ENCODE data around the gene SDC4.
"Not testable (repeated sequence)": the region's sequence is repeated elsewhere in the genome, so short reads cannot be mapped to it uniquely, and the experiment has no call there.

Gene SDC4

DNA sequence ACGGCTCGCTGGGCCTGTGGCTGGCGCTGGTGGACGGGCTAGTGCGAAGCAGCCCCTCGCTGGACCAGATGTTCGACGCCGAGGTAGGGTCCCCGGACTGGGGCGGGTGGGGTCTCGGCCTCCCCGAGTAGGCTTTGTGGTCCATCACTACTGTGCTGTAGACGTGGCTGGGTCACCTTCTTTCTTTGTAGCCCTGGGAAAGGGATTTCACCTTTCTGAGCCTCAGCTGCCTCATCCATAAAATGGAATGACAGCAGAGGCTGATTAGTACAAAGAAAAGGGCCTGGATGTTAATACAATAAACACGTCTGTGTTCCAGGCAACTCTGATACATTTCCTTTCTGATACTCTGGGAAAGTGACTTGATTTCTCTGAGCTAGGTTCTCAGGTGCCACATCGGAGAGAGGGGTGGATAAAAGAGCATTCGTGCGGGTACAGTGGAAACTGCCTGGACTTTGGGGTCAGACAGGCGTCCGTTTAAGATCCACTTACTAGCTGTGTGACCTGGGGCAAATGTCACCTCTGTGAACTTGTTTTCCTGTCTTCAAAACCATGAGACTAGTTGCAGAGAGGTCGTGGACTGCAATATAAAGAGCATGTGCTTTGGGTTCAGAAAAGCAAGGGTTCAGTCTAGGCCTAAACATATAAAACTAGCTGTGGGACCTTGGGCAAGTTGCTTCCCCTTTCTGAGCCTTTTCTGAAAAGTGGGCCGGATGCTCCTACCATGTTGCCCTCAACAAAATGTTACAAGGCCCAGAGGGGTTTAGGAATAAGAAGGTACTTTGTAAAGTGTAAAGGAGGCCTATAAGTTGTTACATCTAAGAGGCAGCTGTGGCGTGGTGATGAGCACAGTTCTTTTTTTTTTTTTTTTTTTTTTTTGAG lies 15.6 kb upstream of the SDC4 start:
- no peak for DNase-seq

DNA sequence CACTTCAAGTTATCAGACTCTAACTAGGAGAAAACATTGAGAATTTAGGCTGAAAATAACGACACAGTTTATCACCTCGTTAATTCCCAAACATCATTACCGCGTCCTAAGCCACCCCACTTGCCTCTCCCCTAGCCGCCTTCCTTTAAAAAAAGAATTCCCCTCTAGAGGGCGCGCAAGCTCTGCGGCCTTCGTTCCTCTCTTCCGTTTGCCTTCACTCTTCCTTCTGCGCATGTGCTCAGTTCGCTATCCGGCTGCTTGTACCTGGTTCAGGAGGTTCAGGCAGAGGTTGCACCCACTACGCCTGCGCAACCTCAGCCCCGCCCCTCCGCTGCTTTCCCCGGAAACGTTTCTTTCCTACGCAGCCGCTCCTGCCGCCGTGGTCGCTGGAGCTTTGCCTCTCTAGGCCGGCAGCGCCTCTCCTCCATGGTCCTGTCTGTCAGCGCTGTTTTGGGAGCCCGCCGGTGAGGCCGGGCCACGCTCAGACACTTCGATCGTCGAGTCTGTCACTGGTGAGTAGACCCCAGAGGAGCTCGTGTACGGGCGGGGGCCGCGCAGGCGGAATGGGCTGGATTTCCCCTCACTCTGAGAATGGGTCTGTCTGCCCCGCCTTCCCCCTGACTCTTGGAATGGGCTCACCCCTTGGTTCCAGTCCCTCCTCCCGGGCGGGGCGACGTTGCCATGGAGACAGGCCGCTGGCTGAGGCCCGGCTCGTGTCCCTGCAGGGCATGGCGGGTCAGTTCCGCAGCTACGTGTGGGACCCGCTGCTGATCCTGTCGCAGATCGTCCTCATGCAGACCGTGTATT lies 14.8 kb upstream of the SDC4 start, which contains the start of gene SYS1:
Gene SYS1 (plus strand): TSS at position 353 of the 807 bp plus-strand sequence. CDS start 376 bp downstream, at position 729.
- DNase-seq = peak; percentile 99 to 100

DNA sequence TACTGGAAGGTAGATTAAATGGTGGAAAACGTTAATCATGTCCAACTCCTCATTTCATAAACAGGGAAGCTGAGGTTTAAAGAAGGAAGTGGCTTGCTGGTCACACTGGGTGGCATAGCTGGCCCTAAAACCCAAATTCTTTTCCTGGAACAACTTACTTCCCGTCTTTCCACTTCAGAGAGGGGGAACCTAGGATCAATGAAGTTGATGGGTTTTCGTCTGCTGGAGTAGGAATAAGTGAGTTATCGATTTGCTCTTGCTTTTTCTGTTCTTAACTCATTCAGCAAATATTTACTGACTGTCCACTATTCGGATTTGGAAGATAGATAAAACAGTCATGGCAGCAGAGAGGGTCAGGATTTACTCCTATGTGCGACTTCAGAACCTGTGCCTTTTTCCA lies 13.6 kb upstream of the SDC4 start:
- DNase-seq = no peak

DNA sequence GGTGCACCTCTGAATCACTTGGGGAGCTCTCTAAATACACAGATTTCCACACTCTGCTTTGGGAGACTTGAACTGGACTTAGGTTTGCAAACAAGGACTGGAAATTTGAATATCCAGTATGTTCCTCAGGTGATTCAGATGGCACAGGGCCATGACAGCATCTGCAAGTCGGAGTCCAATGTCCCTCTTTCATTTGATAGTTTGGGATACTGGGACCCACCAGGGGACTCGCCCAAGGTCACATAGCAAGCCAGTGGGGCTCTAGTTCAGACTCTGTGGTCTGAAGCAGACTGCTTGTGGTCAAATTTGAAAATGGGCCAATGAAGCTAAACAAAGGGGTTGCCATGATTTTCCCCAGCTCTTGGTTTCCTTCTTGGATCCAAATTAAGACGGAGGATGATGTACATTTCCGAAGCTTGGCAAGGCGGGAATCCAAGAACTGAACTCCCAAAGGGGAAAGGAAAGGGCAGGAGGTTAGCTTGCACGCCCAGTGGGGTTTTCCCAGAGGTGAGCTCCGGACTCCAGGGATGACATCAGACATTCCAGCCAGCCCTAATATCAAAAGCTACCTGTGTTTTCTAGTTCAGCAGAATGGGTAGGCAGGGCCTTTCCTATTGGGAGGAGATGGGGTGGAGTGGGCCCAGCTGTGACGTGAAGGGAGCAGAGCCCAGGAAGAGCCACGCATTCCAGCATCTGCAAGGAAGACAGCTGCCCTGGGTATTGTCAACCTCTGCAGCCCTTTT lies 11.4 kb upstream of the SDC4 start:
- no peak for DNase-seq

DNA sequence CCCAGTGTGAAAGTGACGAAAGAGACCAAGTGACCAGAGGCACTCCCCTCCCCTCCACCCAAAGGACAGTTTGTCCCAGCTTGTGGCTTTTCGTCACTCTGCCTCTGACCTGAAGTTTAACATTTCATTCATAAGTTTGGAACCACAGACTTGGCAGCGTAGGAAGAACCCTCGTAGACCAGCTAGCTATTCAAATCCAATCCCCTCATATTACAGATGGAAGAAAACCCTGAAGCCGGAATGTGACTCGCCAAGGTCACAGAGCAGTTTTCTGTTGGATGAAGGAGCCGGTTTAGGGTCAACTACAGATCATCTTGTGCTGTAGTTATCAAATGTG lies 10.8 kb upstream of the SDC4 start:
- DNase-seq = no peak

DNA sequence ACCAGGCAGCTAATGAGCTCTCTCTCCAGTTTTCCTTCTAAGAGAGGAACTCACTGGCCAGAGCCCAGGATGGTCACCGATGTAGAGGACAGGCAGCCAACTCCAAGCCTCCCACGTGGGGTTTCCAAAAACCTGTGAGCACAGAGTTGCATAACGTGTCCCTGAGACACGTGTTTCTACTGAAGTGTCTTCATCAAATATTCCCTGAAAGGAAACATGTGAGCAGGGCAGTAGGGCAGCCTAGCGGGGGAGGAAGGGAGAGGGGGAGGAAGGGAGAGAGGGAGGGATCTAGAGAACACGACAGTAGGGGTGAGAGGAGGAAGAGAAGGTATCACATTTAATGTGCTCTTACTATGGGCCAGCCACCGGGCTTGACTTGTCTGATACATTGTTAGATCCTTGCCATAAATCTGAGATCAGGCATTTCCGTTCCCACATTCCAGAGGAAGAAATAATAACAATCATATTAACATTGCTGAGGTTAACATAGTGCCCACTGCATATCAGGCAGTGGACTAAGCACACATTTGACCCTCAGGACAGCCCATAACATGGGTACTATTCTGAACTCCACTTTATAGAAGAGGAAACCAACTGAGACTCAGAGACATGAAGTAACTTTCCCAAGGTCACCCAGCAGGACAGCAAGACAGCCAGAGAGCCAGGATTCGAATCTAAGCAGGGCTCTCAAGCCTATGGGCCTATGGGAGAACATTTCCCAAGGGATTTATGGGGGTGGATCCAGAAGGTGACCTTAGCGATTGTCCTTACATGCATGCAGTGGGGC lies 10.3 kb upstream of the SDC4 start:
- no peak for DNase-seq

DNA sequence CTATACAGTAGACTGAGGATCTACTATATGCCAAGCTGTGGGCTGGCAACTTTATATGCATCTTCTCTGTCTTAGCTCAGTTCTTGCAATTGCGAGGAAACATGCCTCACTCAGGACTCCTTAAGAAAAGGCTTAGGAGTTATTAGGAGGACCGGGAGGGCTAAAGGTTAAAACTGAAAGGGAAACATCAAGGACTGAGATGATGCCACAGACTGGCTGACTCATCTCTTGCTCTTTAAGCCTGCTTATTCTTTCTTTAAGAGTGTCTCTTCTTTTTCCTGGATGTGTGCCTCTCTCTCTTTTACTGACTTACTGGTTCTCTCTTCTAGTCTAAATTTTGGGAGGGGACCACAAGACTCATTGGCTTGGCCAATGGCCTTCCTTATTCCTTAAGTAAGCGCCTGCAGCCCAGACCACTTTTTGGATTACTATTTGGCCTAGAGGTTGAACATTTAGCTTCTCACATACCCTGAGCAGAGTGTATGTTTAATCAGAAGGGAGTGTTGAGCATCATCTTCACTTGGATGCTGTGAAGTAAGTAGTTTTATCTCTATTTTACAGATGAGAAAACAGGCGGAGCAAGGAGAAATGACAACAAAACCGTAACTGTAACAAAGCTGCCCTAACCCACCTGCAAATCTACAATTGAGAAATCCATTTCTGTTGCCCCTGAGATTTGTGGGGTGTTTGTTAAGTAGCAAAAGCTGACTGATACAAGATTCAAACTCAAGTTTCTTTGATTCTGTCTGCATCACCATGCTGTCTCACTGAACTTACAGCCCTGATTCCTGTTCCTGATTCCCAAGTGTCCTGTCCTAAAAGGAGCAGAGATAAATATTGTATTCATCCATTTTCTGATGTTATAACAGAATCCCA lies 7.2 kb upstream of the SDC4 start:
- DNase-seq = peak in 1 of 2 experiments; percentile 37

DNA sequence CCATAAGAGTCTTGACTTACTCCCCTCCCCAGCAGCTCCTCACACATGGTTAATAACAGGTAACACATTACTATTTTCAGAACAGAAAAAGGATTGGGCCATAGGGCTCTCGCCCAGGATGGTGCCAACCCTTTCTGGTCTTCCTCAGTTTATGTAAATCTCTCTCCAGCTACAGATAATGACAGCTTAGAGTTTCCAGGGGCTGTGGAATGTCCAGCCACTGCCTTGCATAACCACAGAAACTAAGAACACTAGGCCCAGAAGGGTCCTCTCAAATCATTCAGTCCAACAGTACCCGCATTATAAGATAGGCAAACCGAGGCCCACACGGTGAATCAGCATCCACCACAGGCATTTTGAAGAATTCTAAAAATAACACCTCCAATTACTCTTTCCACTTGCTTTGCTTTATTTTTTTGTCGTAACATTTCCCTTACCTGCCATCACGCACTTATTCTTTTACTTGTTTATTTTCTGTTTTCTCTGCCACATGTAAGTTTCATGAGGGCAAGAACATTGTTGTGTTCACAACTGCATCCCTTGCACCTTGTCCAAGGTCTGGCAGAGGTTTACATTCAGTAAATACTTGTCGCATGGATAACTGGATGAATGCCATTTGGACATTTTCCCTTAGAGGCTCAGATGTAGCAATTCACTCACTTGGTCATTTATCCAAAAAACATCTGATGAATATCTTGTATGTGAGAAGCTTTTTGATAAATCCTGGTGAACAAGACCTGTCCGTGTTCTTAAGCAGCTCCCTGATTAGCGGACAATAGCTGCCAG lies 6.4 kb upstream of the SDC4 start:
- peak; percentile 53 to 54 for DNase-seq

DNA sequence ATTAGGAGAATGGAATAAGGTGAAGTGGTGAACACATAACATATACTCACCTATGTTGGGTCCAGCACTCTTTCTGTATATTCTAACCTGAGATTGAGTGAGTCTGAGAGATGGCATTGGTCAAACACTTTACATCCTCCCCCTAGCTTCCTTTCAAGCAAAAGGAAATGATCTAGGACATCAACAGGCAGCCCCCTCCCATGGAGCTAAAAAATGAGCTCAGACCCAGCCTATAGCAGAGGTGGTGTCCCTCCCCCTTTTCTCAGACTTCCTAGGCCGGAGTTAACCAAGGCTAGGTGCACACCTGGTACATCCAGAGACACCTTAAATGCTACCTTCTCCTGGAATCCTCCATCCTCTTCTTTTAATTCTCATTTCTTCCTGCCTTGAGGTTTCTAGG lies 5.5 kb upstream of the SDC4 start:
- DNase-seq = no peak

DNA sequence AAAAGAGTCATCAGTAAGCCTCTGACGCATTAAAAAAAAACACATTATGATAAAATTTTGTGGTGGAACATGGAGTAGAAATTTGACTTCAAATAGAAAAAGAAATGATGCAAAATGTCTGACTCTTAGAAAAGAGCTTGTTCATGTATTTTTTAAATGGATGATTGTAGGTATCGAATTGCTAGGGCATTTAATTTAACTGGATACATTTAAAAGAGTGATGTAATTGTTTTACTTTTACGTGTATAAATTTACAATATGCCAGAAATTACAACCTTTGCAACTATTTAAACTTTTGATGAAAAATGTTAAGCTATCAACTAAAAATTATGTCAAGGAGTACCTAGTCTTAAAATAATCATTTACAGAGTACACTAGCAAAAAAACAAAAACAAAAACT lies 4.5 kb upstream of the SDC4 start:
- DNase-seq = no peak

DNA sequence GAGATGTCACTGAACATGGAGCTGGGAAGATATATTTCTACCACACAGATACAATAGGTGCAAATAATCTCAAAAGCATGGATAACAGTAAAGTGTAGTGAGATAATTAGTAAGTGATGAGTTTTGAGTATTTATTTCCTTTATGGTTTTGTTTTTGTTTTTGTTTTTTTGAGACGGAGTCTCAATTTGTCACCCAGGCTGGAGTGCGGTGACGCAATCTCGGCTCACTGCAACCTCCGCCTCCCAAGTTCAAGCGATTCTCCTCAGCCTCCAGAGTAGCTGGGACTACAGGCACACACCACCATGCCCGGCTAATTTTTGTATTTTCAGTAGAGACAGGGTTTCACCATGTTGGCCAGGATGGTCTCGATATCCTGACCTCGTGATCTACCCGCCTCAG lies 2.6 kb upstream of the SDC4 start:
- not testable (repeated sequence) for DNase-seq

DNA sequence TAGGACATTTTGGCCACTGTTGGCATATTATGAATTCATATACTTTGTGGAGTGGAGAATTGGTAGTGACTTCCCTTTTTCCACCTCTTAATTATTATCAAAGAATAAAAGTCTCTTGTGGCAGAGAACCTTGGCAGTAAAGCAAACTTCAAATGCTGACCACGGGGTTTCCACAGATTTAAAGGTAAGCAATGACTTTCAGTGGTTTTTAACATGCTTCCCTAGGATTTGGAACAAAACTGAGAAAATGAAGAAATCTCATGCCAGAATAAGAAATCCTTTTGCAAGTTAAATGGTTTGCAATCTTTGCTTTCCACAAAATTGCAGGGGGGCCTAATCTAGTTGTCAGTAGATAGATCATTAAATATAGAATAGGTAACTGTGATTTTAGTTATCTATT lies 2.0 kb upstream of the SDC4 start:
- no peak for DNase-seq

DNA sequence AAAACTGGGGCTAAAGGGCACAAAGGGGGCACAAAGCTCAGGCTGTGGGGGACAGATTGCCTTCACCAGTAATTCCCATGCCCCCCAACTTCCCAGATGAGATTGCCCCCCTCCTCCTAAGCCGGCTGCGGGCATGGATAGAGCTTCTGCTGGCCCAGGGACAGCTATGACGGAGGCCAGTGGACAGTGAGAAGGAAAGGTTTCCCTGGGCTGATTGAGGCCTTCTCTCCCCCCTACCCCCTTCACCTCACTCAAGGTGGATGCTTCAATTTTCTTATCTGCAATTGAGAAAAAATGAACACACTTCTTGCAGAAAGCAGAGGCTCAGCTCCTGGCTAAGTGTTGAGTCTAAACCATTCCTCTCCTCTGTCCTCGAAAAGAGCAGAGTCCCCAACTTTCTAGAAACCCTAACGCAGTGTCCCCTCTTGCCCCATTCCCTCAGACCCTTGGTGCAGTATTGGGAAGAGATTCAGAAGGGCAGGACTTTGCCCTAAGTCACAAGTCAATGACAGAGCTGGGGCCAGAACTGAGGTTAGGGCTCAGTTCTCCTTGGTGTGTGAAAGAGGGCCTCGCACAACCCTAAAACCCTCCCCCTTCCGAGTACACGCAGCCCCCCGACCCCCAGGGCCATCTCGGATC lies 808 bp downstream of the SDC4 start:
- DNase-seq = no peak

DNA sequence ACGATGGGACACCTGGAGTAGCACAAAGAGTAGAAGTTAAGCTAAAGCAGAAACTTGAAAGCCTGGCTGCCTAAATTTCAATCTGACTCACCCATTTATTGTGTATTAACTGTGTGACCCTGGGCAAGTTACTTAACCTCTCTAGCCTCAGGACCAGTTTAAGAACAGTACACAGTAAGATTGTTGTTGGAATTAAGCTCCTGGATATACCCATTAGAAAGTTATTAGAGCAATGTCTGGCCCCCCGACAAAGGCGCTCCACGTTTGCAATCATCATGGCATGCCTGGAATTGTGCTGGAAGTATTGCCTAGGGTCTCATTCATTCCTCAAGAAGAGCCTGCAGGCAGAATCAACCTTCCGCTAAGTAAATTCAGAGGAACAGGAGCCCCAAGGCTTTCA lies 1.4 kb downstream of the SDC4 start:
- no peak for DNase-seq

DNA sequence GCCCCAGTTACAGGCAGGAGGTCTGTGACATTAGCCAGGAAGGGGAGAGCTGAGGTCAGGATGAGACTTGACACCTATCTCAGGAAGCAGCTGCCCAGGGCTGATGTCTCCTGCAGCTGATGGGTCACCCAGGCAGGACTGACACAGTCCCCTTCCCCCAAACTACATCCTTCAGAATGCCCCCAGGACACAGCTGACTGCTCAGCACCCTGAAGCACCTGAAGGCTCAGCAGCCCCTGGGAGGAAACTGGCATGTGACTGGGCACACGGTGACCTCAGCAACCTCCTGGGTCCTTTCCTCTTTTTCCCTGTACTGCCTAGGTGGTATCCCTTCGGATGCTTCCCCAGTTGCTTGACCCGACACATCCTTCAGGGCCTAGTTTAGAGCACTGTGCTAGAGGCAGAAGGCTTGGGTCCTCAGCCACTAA lies 1.9 kb downstream of the SDC4 start:
- DNase-seq = no peak

DNA sequence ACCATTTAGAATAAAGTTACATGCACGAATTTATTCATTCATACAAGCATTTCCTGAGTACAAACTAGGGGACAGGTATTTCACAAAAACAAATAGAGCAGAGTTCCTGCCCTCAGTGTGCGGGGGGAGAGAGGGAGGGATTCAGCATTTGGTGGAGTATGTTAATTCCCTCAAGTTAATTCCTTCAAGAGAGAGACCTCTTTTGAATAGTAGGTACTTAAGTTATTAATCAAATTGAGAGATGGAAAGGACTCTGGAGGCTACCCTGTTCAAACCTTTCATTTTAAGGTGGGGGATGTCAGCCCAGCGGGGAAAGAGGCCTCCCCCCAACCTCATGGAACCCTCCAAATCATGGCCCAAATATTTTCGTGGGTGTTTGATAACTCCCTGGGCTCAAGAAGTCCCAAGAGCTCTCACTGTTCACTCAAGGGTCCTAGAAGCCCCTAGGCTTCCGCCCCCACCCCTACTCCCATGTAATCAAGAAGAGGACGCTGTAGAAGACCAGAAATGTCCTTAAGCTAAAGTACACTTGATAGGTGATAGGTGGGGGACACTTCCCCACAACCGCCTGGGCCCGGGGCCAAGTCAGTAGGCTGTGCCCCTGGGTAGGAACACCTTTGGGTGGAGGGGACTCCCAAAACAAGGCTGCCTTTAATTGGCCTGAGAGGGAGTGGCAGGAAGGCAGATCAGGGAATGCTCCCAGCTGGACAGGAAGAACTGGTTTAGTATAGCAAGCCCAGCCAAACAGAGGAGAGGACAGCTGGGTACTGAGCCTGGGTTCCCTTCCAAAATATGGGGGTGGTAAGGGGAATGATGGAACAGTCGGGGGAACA lies 2.9 kb downstream of the SDC4 start:
- no peak for DNase-seq

DNA sequence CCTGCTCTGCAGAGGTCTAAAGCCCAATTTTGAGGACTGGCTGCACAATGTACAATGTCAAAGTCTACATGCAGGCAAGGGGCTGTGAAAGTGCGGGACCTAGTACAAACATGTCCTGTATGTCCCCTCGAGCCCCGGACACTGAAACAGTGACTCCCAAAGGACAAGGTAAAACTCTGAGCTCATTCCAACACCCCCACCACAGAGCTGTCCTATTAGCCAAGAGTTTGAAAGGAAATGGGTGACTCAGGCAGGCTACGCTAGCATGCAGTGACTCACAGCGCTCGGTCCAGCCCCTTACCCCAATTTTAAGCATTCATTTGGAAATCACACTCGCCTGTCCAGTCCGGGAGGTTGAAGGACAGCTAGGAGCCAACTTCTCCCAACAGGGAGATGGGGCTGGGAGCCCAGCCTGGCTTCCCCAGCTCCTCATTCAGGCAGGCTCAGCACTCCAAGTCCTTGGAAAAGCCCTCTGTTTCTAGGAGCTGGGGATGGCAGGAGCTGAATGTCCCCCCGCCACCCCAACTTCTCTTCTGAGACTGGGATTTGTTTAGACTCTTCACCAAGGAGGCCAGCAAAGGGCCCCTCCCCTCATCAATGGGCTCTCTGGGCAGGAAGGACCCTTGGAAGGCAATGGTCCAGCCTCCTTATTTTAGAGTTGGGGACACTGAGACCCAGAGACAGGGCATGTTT lies 3.9 kb downstream of the SDC4 start:
- no peak for DNase-seq

DNA sequence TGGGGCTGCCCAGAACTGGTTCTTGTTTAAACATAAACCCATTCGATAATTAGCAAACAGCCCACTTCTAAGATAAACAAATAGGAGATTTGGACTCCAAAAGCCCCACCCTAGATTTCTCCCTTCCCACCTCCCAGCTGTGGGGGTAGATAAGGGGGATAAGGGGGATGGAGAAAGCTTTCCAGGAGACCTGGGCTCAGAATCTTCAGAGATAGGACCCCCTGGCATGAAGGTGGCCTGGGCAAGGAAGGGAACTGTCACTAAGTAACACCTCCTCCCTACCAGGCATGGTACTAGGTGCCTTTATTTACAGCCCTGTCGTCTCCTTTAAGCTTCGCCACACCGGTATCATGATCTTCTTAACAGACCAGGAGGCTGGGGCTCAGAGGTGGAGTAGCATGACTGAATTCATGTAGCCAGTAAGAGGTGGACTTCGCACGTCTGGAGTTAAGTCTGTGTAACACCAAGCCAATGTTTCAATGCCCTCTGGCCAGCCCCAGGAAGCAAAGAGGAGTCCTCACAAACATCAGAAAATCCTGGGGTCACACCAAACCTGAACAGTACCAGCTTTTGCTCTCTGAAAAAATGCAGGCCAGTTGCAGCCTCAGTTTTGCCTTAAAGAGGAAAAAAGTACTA lies 4.6 kb downstream of the SDC4 start:
- no peak for DNase-seq

All from activated T-cell treated with anti-CD3 and anti-CD28 coated beads, Interleukin-2, amount 50 U/mL, for 48 hours (primary cell).